ENCODE data around the gene NCKAP1.
A peak's percentile ranks its signal among the peaks of the same experiment; 100 is the strongest.
"Not testable (repeated sequence)": the region's sequence is repeated elsewhere in the genome, so short reads cannot be mapped to it uniquely, and the experiment has no call there.

The NCKAP1 gene

GRCh38 chr2:182999348-183000028 is 38.8 kb downstream of the NCKAP1 start:
- DNase-seq = no peak

DNA sequence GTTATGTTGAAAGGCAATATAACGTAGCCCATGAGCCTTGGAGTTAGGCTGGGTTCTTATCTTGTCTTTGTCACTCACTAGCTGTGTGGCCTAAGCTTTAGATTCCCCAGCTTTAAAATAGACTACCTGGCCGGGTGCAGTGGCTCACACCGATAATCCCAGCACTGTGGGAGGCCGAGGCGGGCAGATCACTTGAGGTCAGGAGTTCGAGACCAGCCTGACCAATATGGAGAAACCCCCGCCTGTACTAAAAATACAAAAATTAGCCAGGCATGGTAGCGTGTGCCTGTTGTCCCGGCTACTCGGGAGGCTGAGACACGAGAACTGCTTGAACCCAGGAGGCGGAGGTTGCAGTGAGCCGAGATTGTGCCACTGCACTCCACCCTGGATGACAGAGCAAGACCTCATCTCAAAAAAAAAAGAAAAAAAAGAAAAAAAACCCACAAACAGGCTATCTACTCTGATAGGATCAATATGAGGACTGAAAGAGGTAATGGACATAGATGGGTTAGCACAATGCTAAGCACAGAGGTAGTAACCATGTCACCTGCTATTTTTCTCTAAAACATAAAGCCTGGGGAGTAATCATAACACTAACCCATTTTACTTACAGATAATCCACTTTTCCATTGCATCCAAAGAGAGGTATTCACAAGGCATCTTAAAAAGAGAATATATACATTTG is 43.9 kb downstream of the NCKAP1 start:
- DNase-seq = no peak

GRCh38 chr2:182982941-182983340 is 55.3 kb downstream of the NCKAP1 start:
- DNase-seq = no peak

- not testable (repeated sequence) for DNase-seq
These were observed 56.8 kb downstream of the NCKAP1 start for GRCh38 chr2:182981475-182981874.

DNA sequence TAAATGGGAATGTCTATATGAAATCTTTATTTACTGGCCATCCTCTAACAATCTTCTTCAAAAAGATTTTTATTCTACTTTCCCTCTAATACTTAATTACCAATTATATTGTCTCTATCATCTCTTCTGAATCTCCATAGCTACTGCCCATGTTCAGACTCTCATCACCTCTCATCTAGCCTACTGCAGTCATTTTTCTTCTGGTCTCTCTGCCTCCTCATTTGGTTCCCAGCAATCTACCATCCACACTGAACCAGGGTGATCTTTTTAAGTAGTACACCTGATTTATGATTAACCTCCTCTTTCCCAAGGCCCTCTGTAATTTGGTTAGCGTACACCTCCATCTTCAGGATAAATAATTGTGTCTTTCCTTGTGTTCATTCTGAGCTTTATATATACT is 57.6 kb downstream of the NCKAP1 start:
- no peak for DNase-seq

DNA sequence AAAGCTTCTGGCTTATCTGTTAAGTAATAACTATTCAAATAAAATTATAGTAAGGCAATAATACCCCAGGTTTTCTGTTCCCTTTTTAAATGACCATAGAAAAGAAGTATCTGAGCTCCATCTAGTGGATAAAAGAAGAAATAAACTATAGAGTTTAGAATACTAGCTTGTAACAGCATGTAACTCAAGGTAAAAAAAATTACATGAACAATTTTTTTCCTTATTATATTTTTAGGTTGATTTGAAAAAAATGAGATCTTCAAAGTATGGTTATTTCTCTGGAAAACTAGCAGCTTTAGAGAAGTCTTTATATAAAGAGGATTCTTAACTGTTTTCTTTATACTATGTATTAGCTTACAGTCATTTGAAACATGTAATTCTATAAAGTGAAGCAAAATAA is 58.1 kb downstream of the NCKAP1 start:
- DNase-seq = no peak

DNA sequence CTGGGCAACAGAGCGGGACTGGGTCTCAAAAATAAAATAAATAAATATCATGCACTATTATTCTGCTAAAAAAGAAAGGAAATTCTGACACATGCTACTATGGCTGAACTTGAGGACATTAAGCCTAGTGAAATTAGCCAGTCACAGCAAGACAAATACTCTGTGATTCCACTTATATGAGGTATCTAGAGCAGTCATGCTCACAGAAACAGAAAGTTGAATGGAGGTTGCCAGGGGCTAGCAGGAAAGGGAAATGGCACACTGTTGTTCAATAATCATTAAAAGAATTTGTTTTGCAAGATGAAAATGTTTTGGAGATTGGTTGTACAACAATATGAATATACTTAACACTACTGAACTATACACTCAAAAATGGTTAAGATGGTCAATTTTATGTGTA is 60.8 kb downstream of the NCKAP1 start:
- DNase-seq = no peak

DNA sequence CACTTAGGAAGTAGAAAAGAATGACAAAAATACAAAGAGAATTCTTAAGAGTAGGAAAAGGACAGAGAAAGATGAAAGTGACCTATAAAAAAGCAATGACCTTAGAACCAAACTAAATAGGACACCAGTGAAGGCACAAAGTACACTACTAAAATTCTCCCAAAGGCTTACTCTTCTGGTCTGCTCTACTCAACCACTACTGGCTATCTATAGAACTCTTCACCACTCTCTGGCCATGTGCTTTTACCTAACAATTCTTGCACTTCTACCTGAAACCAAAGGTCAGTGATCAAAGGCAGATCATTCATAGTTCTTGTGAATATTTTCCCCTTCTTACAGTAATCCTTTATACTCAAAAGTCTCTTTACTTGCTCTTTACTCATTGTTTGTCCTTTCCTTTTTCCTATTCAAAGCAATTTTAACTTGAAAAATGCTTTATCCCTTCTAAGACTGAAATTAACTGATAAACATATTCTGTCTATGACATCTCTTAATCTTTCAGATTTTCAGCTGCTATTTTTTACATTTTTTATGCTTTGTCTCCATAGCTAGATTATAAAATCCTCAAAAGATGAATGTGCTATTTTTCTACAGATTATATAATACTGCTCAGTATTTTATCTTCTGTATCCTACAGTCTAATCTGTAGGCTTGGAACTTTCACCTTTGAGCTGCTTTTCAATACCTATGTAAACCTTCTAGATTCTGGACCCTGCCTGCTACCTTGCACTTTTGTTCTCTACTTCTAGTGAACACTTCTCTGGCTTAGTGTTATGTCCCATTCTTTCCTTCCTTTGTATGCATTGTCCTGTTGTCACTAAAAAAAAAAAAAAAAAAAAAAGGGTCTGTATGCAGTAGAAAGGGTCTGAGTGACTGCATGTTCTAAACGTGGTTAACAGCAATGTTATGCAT is 64.6 kb downstream of the NCKAP1 start:
- DNase-seq = no peak

GRCh38 chr2:182972548-182972942 is 65.7 kb downstream of the NCKAP1 start:
- no peak for DNase-seq

DNA sequence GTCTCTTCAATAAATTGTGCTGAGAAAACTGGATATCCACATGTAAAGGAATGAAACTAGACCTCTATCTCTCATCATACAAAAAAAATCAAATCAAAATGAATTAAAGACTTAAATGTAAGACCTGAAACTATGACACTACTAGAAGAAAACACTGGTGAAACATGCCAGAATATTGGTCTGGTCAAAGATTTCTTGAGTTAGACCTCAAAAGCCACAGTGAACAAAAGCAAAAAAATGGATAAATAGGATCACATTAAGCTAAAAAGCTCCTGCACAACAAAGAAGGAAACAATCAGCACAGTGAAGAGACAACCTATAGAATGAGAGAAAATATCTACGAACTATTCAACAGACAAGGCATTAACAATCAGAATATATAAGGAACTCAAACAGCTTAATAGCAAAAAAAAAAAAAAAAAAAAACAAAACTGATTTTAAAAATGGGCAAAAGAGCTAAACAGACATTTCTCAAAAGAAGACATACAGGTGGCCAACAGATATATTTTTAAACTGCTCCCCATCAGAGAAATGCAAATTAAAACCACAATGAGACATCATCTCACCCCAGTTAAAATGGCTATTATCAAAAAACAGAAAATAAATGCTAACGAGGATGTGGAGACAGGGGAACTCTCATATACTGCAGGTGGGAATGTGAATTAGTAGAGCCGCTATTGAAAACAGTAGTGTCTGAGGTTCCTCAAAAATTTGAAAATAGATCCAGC is 66.3 kb downstream of the NCKAP1 start:
- DNase-seq = no peak

DNA sequence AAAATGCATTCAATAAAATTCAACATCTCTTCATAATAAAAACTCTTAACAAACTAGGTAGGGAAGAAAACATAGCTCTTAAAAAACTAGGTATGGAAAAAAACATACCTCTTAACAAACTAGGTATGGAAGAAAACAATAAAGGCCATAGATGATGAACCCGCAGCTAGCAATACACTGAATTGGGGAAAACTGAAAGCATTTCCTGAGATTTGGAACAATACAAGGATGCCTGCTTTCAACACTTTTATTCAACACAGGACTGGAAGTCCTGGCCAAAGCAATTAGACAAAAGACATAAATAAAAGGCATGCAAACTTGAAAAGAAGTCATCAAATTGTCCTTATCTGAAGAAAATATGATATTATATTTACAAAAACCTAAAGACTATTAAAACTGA is 67.8 kb downstream of the NCKAP1 start:
- DNase-seq = no peak

GRCh38 chr2:182968493-182968892 is 69.8 kb downstream of the NCKAP1 start:
- DNase-seq = no peak

DNA sequence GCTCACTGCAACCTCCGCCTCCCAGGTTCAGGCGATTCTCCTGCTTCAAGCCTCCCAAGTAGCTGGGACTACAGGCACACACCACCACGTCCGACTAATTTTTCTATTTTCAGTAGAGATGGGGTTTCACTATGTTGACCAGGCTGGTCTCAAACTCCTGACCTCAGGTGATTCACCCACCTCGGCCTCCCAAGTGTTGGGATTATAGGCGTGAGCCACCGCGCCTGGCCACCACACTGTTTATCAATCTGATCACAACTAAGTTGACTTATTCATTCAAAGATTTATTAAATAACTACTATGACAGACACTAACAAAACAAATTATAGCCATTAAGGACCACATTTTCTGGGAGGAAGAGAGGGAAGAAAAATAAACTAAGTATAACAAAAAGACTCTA is 71.9 kb downstream of the NCKAP1 start:
- not testable (repeated sequence) for DNase-seq

GRCh38 chr2:182962641-182963040 is 75.6 kb downstream of the NCKAP1 start:
- DNase-seq = no peak

DNA sequence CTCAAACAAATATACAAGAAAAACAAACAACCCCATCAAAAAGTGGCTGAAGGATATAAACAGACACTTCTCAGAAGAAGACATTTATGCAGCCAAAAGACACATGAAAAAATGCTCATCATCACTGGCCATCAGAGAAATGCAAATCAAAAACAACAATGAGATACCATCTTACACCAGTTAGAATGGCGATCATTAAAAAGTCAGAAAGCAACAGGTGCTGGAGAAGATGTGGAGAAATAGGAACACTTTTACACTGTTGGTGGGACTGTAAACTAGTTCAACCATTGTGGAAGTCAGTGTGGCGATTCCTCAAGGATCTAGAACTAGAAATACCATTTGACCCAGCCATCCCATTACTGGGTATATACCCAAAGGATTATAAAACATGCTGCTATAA is 77.4 kb downstream of the NCKAP1 start:
- DNase-seq = not testable (repeated sequence)

DNA sequence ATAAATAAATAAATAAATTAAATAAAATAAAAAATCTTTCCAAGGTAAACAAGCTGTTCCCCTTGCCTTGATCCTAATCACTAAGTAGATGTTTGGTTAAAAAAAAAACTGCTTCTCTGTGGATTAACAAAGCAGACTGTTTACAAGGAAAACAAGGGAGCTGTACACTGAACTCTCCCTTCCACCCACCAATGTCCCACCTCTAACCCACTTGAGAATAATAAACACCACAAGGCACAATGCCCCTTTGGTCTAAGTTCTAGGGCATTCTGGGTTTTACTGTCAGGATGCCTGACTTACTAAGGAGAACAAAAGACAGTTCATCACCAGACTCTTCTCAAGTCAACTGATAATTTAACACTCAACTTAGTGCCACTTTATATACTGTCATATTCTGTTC is 83.5 kb downstream of the NCKAP1 start:
- DNase-seq = no peak

DNA sequence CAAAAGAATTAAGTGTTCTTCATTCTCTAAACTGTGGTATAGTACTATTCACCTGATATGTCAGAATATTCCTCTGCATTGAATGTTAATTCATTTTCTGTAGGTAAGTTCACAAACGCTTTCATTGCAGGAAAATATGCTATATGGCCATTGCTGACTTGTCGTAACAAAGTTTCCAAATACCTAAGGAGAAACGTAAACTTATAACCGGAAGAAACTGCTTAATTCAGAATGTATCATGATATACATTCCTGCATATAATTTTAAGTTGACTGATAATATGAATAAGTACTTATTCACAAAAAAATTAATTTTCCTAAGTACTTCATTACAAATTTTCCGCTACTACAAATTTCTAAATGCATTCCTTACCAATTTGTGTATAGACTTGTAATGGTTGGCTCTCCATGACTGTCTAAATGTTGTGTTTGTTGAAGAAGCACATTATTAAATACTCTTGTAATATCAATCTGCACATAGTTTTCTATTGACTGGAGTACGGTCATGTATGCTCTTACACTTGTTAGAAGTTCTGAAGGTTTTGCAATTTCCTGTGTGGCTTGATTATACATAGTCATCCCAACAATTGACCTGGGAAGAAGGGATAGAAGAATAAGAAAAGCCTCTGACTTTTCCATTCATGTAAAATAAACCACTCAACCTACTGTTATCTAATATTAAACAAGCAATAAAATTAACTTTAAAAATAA is 85.4 kb downstream of the NCKAP1 start:
- peak; percentile 44 for DNase-seq

GRCh38 chr2:182951948-182952663 is 86.2 kb downstream of the NCKAP1 start:
- no peak for DNase-seq

DNA sequence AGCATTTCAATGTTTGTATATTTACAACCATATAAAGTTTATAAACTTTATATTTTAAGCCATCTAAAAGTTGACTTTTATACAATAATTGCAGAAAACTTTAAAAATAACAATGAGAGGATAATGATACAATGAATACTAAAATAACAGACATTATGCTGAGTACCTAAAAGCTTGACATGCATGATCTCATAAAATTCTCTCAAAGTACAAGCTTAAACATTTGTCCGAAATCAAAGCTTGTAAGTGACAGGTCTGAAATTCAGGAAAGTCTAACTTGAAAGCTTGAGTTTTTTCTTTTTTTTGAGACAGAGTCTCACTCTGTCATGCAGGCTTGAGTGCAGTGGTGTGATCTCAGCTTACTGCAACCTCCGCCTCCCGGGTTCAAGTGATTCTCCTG is 87.7 kb downstream of the NCKAP1 start:
- DNase-seq = no peak

DNA sequence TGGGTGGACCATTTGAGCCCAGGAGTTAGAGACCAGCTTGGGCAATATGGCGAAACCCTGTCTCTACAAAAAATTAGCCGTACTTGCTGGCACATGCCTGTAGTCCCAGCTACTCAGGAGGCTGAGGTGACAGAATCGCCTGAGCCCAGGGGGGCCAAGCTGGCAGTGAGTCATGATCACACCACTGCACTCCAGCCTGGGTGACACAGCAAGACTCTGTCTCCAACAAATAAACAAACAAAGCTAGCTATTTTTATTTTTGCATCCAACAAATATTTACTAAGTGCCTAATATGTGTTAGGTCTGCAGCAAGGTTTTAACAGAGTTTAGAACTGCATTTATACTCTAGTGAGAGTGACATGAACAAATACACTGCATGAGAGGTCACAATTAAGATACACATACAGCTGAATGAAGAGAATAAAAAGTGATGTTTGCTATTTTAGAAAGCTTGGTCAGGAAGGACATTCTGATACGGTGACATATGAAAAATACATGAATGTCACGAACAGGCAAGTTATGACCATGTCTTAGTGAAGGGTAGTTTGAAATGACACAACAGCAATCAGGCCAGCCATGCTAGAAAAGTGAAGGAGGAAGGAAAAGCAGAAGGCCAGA is 88.6 kb downstream of the NCKAP1 start:
- DNase-seq = no peak

DNA sequence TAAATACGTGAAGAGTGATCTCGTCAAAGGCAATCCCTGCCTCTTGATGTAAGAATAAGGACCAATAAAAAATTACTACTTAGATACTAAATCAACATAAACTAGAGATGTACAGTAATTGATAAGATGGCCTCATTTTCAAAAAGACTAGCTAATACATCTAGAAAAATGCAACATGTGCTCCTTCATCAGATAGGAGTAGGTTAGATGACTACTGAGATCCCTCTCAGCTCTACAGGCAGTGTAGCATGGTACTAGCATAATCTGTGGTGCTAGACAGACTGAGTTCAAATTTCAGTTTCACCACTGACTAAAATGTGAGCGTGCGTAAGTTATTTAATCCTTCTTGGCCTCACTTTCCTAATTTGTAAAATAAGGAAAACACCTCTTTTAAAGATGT is 89.2 kb downstream of the NCKAP1 start:
- no peak for DNase-seq

All from NCI-H226 (cell line).